ENCODE data around the gene CRYBA2.

- TF ChIP-seq, protein P1, sequence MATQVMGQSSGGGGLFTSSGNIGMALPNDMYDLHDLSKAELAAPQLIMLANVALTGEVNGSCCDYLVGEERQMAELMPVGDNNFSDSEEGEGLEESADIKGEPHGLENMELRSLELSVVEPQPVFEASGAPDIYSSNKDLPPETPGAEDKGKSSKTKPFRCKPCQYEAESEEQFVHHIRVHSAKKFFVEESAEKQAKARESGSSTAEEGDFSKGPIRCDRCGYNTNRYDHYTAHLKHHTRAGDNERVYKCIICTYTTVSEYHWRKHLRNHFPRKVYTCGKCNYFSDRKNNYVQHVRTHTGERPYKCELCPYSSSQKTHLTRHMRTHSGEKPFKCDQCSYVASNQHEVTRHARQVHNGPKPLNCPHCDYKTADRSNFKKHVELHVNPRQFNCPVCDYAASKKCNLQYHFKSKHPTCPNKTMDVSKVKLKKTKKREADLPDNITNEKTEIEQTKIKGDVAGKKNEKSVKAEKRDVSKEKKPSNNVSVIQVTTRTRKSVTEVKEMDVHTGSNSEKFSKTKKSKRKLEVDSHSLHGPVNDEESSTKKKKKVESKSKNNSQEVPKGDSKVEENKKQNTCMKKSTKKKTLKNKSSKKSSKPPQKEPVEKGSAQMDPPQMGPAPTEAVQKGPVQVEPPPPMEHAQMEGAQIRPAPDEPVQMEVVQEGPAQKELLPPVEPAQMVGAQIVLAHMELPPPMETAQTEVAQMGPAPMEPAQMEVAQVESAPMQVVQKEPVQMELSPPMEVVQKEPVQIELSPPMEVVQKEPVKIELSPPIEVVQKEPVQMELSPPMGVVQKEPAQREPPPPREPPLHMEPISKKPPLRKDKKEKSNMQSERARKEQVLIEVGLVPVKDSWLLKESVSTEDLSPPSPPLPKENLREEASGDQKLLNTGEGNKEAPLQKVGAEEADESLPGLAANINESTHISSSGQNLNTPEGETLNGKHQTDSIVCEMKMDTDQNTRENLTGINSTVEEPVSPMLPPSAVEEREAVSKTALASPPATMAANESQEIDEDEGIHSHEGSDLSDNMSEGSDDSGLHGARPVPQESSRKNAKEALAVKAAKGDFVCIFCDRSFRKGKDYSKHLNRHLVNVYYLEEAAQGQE (IDR thresholded peaks at IDR 0.05; ENCODE audit: borderline replicate concordance) = no peak
- TF ChIP-seq CTCF (IDR thresholded peaks at IDR 0.05; ENCODE audit: poor library complexity, severe bottlenecking) = no peak
Measured at GRCh38 chr2:219016721-219017120, 23.5 kb upstream of the CRYBA2 start.

Measured in neural cell (in vitro differentiated cells).